Fibroblast of mammary gland (primary cell): ENCODE measurements around the gene EMP2.

Source experiments
- DNase-seq: peaks from one replicate; pipeline ENCODE4 v3.0.0-alpha.2; 2010; ENCODE audit warnings: low read depth
- H3K4me3 ChIP-seq: 2 replicates; pipeline ENCODE4 v1.5.1; 2011; ENCODE audit warnings: low read depth, mild to moderate bottlenecking, low read length, moderate library complexity; ENCODE audit not compliant: control insufficient read depth
- CTCF ChIP-seq: conservative IDR thresholded peaks from 2 replicates; pipeline ENCODE4 v1.5.1; 2011; ENCODE audit warnings: low read depth, low read length, inconsistent platforms; ENCODE audit not compliant: control insufficient read depth, insufficient read depth

Gene EMP2, protein sequence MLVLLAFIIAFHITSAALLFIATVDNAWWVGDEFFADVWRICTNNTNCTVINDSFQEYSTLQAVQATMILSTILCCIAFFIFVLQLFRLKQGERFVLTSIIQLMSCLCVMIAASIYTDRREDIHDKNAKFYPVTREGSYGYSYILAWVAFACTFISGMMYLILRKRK

GRCh38 chr16:10579965-10580882 is at the start of gene EMP2:
EMP2 (minus strand) TSS chr16:10580598; CDS start chr16:10547617, 32,981 bp downstream.
- peak; percentile 46 for TF ChIP-seq CTCF
- DNase-seq, result peak; percentile 68
- H3K4me3 ChIP-seq, result peak within 1 kb of the TSS; percentile 75

GRCh38 chr16:10629592-10629963 is 49.2 kb upstream of the EMP2 start:
- no peak for TF ChIP-seq CTCF
- H3K4me3 ChIP-seq, result no peak overlapping the region
- no peak for DNase-seq

DNA sequence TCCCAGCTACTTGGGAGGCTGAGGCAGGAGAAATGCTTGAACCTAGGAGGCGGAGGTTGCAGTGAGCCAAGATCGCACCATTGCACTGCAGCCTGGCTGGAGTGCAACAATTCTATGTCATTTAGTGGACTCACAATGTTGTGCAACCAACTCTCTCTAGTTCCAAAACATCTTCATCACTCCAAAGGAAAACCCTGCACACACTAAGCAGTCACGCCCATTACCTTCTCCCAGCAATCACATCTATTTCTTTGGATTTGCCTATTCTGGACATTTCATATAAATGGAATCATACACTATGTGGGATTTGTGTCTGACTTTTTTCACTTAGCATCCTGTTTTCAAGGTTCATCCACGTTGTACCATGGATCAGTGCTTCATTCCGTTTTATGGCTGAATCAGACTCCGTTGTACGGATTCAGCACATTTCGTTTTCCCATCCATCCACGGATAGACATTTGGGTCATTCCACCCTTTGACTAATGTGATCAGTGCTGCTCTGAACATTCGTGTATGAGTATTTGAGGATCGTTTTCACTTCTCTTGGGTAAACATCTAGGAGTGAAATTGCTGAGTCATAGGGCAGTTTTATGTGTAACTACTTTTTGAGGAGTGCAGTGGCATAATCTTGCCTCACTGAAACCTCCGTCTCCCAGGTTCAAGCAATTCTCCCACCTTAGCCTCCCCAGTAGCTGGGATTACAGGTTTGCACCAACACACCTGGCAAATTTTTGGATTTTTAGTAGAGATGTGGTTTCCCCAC is 45.4 kb upstream of the EMP2 start:
- TF ChIP-seq CTCF, result no peak
- peak; percentile 53 for DNase-seq
- no peak overlapping the region for H3K4me3 ChIP-seq

DNA sequence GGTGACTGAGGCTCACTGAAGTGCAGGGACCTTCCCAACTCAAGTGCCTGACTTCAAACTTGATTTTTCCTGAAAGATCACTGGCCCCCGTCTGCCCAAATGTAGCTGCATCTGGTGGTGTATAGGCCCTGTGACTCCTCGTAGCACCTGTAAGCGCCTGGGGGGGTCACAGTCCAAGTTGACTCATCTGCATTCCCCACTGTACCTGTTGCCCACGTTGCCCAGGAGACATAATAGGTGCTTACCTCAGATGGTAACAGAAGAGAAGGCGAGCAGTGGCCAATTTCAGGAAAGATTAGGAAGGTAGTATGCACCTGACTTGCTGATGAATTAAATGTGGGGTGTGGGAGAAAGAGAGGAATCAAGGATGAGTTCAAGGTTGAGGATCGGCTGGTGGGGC is 44.1 kb upstream of the EMP2 start:
- no peak for TF ChIP-seq CTCF
- no peak for DNase-seq
- H3K4me3 ChIP-seq, result no peak overlapping the region

DNA sequence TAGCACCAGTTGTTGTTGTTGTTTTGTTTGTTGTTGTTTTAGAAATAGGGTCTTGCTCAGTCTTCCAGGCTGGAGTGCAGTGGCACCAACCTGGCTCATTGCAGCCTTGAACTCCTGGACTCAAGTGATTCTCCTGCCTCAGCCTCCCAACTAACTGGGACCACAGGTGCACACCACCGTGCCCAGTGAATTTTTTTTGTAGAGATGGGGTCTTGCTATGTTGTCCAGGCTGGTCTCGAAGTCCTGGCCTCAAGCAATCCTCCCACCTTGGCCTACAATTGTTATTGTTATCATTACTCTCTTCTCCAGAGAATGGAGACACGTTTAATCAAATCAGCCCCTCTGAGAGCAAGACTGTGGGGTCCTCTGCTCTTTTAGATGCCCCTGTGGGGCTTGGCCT is 42.7 kb upstream of the EMP2 start:
- no peak for DNase-seq

More for the DNA sequence above, 42.7 kb upstream of the EMP2 start:
- no peak overlapping the region for H3K4me3 ChIP-seq
- TF ChIP-seq CTCF, result no peak
